Stimulated activated naive B cell treated with anti-CD40 and anti-IgM and Interleukin-4, amounts not matched to agents 10 μg/mL and 1 μg/mL and 100 μg/mL, for 72 hours (primary cell): ENCODE measurements around the gene TTC36.

Experiments
- ATAC-seq, 2 donors: fragments of 150-1000 bp; cut with Tn5 transposase; replicated peaks; 2 replicates each; pipeline ENCODE4 v1.10.0; 2021; ENCODE audit warnings: moderate library complexity in 1 of 2
- DNase-seq: peaks from one replicate; pipeline ENCODE4 v3.0.0; 2021
- H3K27ac Mint-ChIP-seq: one replicate; pipeline ENCODE4 v1.8.0; 2022; ENCODE audit warnings: mild to moderate bottlenecking, mixed read lengths
- H3K27me3 Mint-ChIP-seq, 2 donors: one replicate each; pipeline ENCODE4 v1.8.0; 2022; ENCODE audit warnings: mixed read lengths in 2 of 2
- H3K36me3 Mint-ChIP-seq, 2 donors: one replicate each; pipeline ENCODE4 v1.8.0; 2022; ENCODE audit warnings: mixed read lengths in 2 of 2, mild to moderate bottlenecking in 1 of 2
- H3K4me1 Mint-ChIP-seq, 2 donors: one replicate each; pipeline ENCODE4 v1.8.0; 2022; ENCODE audit warnings: mixed read lengths in 2 of 2, mild to moderate bottlenecking in 1 of 2
- H3K4me3 Mint-ChIP-seq, 2 donors: one replicate each; pipeline ENCODE4 v1.8.0; 2022; ENCODE audit warnings: mild to moderate bottlenecking in 2 of 2, mixed read lengths in 2 of 2, moderate library complexity in 1 of 2
- H3K9me3 Mint-ChIP-seq, 2 donors: one replicate each; pipeline ENCODE4 v1.8.0; 2022; ENCODE audit warnings: mixed read lengths in 2 of 2, mild to moderate bottlenecking in 1 of 2

Gene TTC36

DNA sequence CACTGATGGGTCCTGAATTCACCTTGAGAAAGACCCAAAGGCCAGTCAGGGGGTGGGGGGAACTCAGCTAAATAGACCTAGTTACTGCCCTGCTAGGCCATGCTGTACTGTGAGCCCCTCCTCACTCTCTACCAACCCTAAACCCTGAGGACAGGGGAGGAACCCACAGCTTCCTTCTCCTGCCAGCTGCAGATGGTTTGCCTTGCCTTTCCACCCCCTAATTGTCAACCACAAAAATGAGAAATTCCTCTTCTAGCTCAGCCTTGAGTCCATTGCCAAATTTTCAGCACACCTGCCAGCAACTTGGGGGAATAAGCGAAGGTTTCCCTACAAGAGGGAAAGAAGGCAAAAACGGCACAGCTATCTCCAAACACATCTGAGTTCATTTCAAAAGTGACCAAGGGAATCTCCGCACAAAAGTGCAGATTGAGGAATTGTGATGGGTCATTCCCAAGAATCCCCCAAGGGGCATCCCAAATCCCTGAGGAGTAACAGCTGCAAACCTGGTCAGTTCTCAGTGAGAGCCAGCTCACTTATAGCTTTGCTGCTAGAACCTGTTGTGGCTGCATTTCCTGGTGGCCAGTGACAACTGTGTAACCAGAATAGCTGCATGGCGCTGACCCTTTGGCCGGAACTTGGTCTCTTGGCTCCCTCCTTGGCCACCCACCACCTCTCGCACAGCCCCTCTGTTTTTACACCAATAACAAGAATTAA, 2.4 kb upstream of the TTC36 start:
- DNase-seq: no peak
- ATAC-seq: no peak
- Mint-ChIP-seq H3K4me3 (no peak overlapping the region), H3K9me3 (no peaks in the 10 kb centered on the region), H3K36me3 (peaks cover 29 to 33% of the 10 kb centered on the region in 2 donors), H3K27ac (peak overlapping the region; percentile 69), H3K4me1 (peaks cover 17 to 18% of the 10 kb centered on the region in 2 donors), H3K27me3 (no peaks in the 10 kb centered on the region)

DNA sequence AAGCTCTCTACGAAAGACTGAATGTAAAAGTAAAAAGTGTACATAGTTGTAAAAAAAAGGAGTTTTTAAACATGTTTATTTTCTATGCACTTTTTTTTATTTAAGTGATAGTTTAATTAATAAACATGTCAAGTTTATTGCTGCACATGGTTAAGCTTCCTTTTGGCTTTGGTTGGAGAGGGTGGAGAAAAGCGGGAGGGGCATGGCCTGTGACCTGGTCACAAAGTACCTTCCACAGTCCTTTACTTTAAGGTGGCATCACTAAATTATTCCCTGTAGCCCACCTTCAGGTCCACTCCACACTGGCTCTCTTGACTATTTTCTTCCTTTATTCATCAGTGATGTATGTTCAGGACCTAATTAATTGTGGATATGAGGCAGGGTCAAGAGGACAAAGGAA, 586 bp upstream of the TTC36 start:
- H3K4me1 Mint-ChIP-seq: peaks cover 27 to 28% of the 10 kb centered on the region in 2 donors
- no peaks in the 10 kb centered on the region for H3K9me3 Mint-ChIP-seq
- ATAC-seq (no peak), DNase-seq (no peak)
- no peak overlapping the region for H3K4me3 Mint-ChIP-seq
- H3K27me3 Mint-ChIP-seq: no peaks in the 10 kb centered on the region
- H3K27ac Mint-ChIP-seq: no peak overlapping the region
- peaks cover 23 to 26% of the 10 kb centered on the region in 2 donors for H3K36me3 Mint-ChIP-seq

DNA sequence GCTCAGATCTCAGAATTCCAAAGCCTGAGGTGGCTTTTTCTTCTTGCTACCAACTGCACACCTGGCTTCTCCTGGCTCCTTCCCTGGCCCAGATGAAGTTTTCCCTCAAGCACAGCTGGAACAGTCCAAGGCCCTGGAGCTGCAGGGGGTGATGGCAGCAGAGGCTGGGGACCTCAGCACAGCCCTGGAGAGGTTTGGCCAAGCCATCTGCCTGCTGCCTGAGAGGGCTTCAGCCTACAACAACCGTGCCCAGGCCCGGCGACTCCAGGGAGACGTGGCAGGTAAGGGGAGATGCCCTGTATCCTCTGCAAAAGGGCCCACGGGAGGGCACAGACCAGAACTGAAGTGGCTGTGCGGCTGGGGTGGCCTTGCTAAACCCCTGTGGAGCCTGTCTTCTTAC, 1.2 kb downstream of the TTC36 start:
- DNase-seq: no peak
- peaks cover 29 to 34% of the 10 kb centered on the region in 2 donors for H3K4me1 Mint-ChIP-seq
- peaks cover 18 to 26% of the 10 kb centered on the region in 2 donors for H3K36me3 Mint-ChIP-seq
- H3K4me3 Mint-ChIP-seq: no peak overlapping the region
- ATAC-seq: no peak
- H3K9me3 Mint-ChIP-seq: no peaks in the 10 kb centered on the region
- no peaks in the 10 kb centered on the region for H3K27me3 Mint-ChIP-seq
- no peak overlapping the region for H3K27ac Mint-ChIP-seq

GRCh38 chr11:118529584-118530175, 2.4 kb downstream of the TTC36 start:
- Mint-ChIP-seq H3K9me3 (no peaks in the 10 kb centered on the region), H3K4me1 (peaks cover 26 to 31% of the 10 kb centered on the region in 2 donors), H3K27me3 (no peaks in the 10 kb centered on the region), H3K4me3 (peak overlapping the region; percentile 89 to 91), H3K36me3 (peaks cover 9 to 17% of the 10 kb centered on the region in 2 donors), H3K27ac (no peak overlapping the region)
- no peak for DNase-seq
- no peak for ATAC-seq

GRCh38 chr11:118530180-118530682, 3.0 kb downstream of the TTC36 start:
- Mint-ChIP-seq H3K27ac (peak overlapping the region; percentile 25), H3K4me3 (peak overlapping the region; percentile 89 to 91), H3K36me3 (peaks cover 6 to 12% of the 10 kb centered on the region in 2 donors), H3K4me1 (peaks cover 22 to 27% of the 10 kb centered on the region in 2 donors), H3K27me3 (no peaks in the 10 kb centered on the region), H3K9me3 (no peaks in the 10 kb centered on the region)
- DNase-seq (no peak), ATAC-seq (no peak)

DNA sequence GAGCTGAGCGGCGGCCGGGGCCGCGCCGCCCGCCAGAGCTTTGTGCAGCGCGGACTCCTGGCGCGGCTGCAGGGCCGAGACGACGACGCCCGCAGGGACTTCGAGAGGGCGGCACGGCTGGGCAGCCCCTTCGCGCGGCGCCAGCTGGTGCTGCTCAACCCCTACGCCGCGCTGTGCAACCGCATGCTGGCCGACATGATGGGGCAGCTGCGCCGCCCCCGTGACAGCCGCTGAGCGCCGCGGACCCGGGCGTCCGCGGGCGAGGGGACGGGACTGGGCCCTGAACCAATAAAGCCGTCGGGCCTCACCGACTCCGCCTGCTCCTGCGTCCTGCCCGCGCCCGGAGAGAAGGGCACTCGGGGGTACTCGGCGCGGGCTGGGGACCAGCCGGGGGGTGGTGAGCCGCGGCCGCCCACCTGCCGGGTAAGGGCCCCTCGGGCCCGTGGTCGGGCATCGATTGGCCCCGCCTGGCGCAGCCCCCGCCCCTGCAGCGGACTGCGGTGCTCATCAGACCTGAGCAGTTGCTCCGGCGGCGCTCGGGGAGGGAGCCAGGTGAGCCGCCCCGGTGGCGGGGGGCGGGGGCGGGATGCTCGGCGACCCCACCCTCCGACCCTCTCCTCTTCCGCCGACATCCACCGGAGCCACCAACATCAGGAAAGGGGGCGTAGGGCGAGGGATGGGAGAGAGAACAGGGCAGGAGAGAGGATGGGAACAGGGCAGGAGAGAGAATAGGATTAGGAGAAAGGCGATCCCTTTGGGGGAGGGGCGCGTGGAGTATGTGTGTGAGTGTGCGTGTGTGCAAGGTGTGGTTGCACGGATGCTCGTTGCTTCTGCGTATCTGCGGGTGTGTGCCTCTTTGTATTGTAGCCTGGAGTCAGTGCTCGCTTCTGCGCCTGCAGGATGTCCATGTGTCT, 3.7 kb downstream of the TTC36 start, which contains the start of gene TMEM25:
Gene TMEM25 (plus strand): TSS at position 510 of the 914 bp plus-strand sequence. CDS start 610 bp downstream, outside the sequence.
- ATAC-seq: peak; percentile 81 to 86
- Mint-ChIP-seq H3K27me3 (no peaks in the 10 kb centered on the region), H3K27ac (peak within 1 kb of the TSS; percentile 81), H3K4me1 (peaks cover 22 to 27% of the 10 kb centered on the region in 2 donors), H3K36me3 (peaks cover 6 to 12% of the 10 kb centered on the region in 2 donors), H3K9me3 (no peaks in the 10 kb centered on the region), H3K4me3 (peak within 1 kb of the TSS; percentile 89 to 91)
- peak; percentile 60 for DNase-seq

DNA sequence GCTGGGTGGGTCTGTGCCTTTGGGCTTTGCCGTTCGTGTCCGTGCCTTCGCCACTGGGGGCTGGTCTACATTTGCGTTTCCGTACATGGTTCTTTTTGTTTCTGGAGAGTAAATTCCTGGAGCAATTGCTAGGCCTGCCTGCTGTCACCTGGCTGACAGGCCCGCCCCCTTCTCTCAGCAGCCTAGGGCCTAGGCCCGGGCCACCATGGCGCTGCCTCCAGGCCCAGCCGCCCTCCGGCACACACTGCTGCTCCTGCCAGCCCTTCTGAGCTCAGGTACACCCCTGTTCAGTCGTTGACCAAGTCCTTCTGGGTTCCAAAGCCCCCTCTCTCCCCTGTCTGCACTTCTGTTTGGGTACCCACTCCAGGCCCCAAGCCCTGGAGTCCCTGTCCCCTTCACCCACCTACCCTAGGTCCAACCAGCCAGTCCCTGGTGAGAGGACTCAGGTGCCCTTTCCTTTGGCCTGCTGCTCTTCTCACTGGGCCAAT, 4.4 kb downstream of the TTC36 start:
- Mint-ChIP-seq H3K27ac (peak overlapping the region; percentile 81), H3K4me1 (peaks cover 22 to 27% of the 10 kb centered on the region in 2 donors), H3K4me3 (peak overlapping the region; percentile 89 to 91), H3K27me3 (no peaks in the 10 kb centered on the region), H3K36me3 (peaks cover 6 to 12% of the 10 kb centered on the region in 2 donors), H3K9me3 (no peaks in the 10 kb centered on the region)
- ATAC-seq (peak; percentile 14 to 23), DNase-seq (no peak)

DNA sequence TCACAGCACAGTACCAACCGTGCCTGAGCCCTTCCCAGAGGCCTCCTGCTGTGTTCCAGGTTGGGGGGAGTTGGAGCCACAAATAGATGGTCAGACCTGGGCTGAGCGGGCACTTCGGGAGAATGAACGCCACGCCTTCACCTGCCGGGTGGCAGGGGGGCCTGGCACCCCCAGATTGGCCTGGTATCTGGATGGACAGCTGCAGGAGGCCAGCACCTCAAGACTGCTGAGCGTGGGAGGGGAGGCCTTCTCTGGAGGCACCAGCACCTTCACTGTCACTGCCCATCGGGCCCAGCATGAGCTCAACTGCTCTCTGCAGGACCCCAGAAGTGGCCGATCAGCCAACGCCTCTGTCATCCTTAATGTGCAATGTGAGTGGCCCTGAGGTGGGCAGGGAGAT, 4.8 kb downstream of the TTC36 start:
- peak overlapping the region; percentile 89 to 91 for H3K4me3 Mint-ChIP-seq
- DNase-seq: no peak

DNA sequence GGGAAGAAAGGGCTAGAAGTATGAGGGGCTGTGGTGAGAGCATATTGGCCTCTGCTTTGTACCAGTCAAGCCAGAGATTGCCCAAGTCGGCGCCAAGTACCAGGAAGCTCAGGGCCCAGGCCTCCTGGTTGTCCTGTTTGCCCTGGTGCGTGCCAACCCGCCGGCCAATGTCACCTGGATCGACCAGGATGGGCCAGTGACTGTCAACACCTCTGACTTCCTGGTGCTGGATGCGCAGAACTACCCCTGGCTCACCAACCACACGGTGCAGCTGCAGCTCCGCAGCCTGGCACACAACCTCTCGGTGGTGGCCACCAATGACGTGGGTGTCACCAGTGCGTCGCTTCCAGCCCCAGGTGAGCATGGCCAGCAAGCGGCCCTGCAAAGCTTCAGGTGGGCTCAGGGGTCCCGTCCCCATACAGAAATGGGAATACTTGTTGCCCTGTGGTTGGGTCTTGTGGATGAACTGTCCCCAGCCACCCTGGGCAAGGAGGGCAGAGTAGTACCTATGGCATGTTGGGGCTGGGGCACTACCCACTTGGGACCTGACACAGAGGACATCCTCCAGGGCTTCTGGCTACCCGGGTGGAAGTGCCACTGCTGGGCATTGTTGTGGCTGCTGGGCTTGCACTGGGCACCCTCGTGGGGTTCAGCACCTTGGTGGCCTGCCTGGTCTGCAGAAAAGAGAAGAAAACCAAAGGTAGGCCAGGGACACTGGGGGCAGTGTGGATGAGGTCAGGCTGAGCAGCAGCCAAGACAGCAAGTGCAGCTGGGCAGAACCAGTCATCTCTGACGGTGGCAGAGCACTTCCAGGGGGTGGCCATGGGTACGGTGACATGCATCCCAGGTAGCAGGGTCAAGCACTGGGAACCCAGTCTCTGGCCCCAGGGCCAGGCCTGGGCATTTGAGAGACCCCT, 5.8 kb downstream of the TTC36 start:
- H3K36me3 Mint-ChIP-seq: peaks cover 0 to 6% of the 10 kb centered on the region in 2 donors
- H3K27ac Mint-ChIP-seq: peak overlapping the region; percentile 9
- no peak for ATAC-seq
- H3K4me1 Mint-ChIP-seq: peaks cover 22 to 27% of the 10 kb centered on the region in 2 donors
- no peak for DNase-seq
- no peaks in the 10 kb centered on the region for H3K9me3 Mint-ChIP-seq
- H3K27me3 Mint-ChIP-seq: no peaks in the 10 kb centered on the region
- H3K4me3 Mint-ChIP-seq: no peak overlapping the region

More for the DNA sequence above, 4.8 kb downstream of the TTC36 start:
- Mint-ChIP-seq H3K27me3 (no peaks in the 10 kb centered on the region), H3K9me3 (no peaks in the 10 kb centered on the region), H3K4me1 (peaks cover 22 to 27% of the 10 kb centered on the region in 2 donors), H3K27ac (no peak overlapping the region), H3K36me3 (peaks cover 6 to 12% of the 10 kb centered on the region in 2 donors)
- ATAC-seq: no peak

DNA sequence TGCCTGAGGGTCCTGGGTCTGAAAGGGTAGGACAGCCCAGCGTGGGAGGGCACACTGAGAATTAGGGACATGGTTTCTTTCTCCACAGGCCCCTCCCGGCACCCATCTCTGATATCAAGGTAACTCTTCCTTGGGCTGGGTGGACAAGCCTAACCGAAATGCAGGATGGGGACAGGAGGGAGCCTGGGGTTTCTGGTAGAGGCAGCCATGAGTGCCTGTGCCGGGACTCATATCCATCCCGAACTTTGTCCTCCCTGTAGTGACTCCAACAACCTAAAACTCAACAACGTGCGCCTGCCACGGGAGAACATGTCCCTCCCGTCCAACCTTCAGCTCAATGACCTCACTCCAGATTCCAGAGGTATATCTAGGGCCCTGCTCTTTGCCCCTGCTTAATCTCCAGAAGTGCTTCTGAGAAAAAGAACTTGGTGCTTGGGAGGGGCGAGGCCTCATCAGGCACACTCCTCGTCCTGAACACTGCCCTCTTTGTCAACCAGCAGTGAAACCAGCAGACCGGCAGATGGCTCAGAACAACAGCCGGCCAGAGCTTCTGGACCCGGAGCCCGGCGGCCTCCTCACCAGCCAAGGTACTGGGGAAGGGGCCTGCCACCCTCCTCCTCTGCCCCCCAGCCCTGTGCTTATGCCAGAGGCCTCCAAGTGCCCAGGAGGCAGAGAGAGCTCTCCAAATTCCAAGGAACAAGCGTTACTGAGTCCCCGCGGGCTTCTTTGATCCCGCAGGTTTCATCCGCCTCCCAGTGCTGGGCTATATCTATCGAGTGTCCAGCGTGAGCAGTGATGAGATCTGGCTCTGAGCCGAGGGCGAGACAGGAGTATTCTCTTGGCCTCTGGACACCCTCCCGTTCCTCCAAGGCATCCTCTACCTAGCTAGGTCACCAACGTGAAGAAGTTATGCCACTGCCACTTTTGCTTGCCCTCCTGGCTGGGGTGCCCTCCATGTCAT, 6.8 kb downstream of the TTC36 start:
- no peaks in the 10 kb centered on the region for H3K27me3 Mint-ChIP-seq
- no peak overlapping the region for H3K27ac Mint-ChIP-seq
- no peaks in the 10 kb centered on the region for H3K9me3 Mint-ChIP-seq
- peaks cover 21 to 26% of the 10 kb centered on the region in 2 donors for H3K4me1 Mint-ChIP-seq
- no peak overlapping the region for H3K4me3 Mint-ChIP-seq
- ATAC-seq: no peak
- H3K36me3 Mint-ChIP-seq: peaks cover 3 to 6% of the 10 kb centered on the region in 2 donors
- DNase-seq: no peak

DNA sequence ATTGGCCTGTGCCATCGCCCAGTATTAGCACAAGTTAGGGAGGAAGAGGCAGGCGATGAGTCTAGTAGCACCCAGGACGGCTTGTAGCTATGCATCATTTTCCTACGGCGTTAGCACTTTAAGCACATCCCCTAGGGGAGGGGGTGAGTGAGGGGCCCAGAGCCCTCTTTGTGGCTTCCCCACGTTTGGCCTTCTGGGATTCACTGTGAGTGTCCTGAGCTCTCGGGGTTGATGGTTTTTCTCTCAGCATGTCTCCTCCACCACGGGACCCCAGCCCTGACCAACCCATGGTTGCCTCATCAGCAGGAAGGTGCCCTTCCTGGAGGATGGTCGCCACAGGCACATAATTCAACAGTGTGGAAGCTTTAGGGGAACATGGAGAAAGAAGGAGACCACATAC, 8.0 kb downstream of the TTC36 start:
- H3K27ac Mint-ChIP-seq: no peak overlapping the region
- peaks cover 5 to 6% of the 10 kb centered on the region in 2 donors for H3K36me3 Mint-ChIP-seq
- DNase-seq (no peak), ATAC-seq (no peak)
- no peaks in the 10 kb centered on the region for H3K27me3 Mint-ChIP-seq
- H3K4me3 Mint-ChIP-seq: no peak overlapping the region
- peaks cover 10 to 14% of the 10 kb centered on the region in 2 donors for H3K4me1 Mint-ChIP-seq
- no peaks in the 10 kb centered on the region for H3K9me3 Mint-ChIP-seq

DNA sequence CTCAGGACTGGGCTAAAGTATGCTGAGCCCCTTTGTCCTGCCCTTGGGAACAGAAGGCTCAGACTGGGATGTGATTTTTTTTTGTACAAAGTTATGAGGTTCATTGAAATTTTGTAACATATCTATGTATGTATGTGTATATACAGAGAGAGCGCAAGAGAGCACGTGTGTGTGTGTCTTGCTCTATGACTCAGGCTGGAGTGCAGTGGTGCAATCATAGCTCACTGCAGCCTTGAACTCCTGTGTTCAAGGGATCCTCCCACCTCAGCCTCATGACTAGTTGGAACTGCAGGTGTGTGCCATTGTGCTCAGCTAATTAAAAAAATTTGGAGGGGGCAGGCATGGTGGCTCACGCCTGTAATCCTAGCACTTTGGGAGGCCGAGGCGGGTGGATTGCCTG, 9.5 kb downstream of the TTC36 start:
- Mint-ChIP-seq H3K4me1 (peaks cover 4 to 5% of the 10 kb centered on the region in 2 donors), H3K27me3 (no peaks in the 10 kb centered on the region), H3K36me3 (peaks cover 12 to 13% of the 10 kb centered on the region in 2 donors), H3K9me3 (no peaks in the 10 kb centered on the region), H3K4me3 (no peak overlapping the region), H3K27ac (no peak overlapping the region)
- ATAC-seq (no peak), DNase-seq (no peak)
